ENCODE results near the gene EPN2. TPM values are rescaled to one million over a fixed set of nuclear protein-coding genes. Genes with fewer than 3 reads are reported as not detected.

The EPN2 gene
- total RNA-seq, 4 donors from 2014 or later: 69.4 to 251 (median 96.3) TPM

- no peak for DNase-seq (ENCODE audit: low spot score in 2 of 2)
- no peak for TF ChIP-seq CTCF (IDR thresholded peaks at IDR 0.05)
- TF ChIP-seq POLR2A (IDR thresholded peaks at IDR 0.05): no peak
- intact Hi-C loops (cut with DNase I; ENCODE audit: low total_unique reads): loop anchor here (10.0 kb wide), 1 partner anchor 389 kb away; no protein-coding TSS in a partner anchor
- no peak overlapping the region for H3K4me3 ChIP-seq (ENCODE audit: low read depth, poor library complexity, severe bottlenecking)
- 90 to 91% methylated on average over 9 of the region's 9 CpGs for WGBS, 2 donors
Measured at GRCh38 chr17:19365833-19366636, 128.9 kb downstream of the EPN2 start.

- WGBS, 2 donors: 85 to 88% methylated on average over 5 of the region's 5 CpGs
- intact Hi-C loops (cut with DNase I; ENCODE audit: low total_unique reads): loop anchor here (10.0 kb wide), 1 partner anchor 388 kb away; no protein-coding TSS in a partner anchor
- TF ChIP-seq CTCF (IDR thresholded peaks at IDR 0.05): no peak
- no peak for TF ChIP-seq POLR2A (IDR thresholded peaks at IDR 0.05)
- H3K4me3 ChIP-seq (ENCODE audit: low read depth, poor library complexity, severe bottlenecking): no peak overlapping the region
- no peak for DNase-seq (ENCODE audit: low spot score in 2 of 2)
Measured at GRCh38 chr17:19366637-19366972, 129.4 kb downstream of the EPN2 start.

GRCh38 chr17:19368229-19368628 is 131.1 kb downstream of the EPN2 start:
- DNase-seq (ENCODE audit: low spot score in 2 of 2): no peak
- intact Hi-C loops (cut with DNase I; ENCODE audit: low total_unique reads): loop anchor here (10.0 kb wide), 1 partner anchor 387 kb away; no protein-coding TSS in a partner anchor
- no peak for TF ChIP-seq CTCF (IDR thresholded peaks at IDR 0.05)
- no peak for TF ChIP-seq POLR2A (IDR thresholded peaks at IDR 0.05)
- no peak overlapping the region for H3K4me3 ChIP-seq (ENCODE audit: low read depth, poor library complexity, severe bottlenecking)
- 88 to 90% methylated on average over 4 of the region's 4 CpGs for WGBS, 2 donors

- no peak for DNase-seq (ENCODE audit: low spot score in 2 of 2)
- intact Hi-C loops (cut with DNase I; ENCODE audit: low total_unique reads): loop anchor here (10.0 kb wide), 1 partner anchor 386 kb away; no protein-coding TSS in a partner anchor
- no peak overlapping the region for H3K4me3 ChIP-seq (ENCODE audit: low read depth, poor library complexity, severe bottlenecking)
- TF ChIP-seq POLR2A (IDR thresholded peaks at IDR 0.05): no peak
- no peak for TF ChIP-seq CTCF (IDR thresholded peaks at IDR 0.05)
- WGBS, 2 donors: 93 to 94% methylated on average over 16 of the region's 16 CpGs
Measured at GRCh38 chr17:19369107-19369778, 132.1 kb downstream of the EPN2 start.

- no peak for TF ChIP-seq POLR2A (IDR thresholded peaks at IDR 0.05)
- no peak for TF ChIP-seq CTCF (IDR thresholded peaks at IDR 0.05)
- intact Hi-C loops (cut with DNase I; ENCODE audit: low total_unique reads): loop anchor here (10.0 kb wide), 1 partner anchor 385 kb away; no protein-coding TSS in a partner anchor
Measured at GRCh38 chr17:19369846-19370492, 132.8 kb downstream of the EPN2 start.

More at GRCh38 chr17:19369846-19370492, 132.8 kb downstream of the EPN2 start:
- no peak overlapping the region for H3K4me3 ChIP-seq (ENCODE audit: low read depth, poor library complexity, severe bottlenecking)
- WGBS, 2 donors: 62 to 65% methylated on average over 12 of the region's 12 CpGs
- peak in 1 of 2 donors; percentile 87 for DNase-seq (ENCODE audit: low spot score in 2 of 2)
